Trophoblast cell (in vitro differentiated cells and primary cell): ENCODE measurements around the gene RALGAPA2.
A peak's percentile ranks its signal among the peaks of the same experiment; 100 is the strongest.

Experiments used
- DNase-seq, 2 donors: peaks; one replicate each; pipeline ENCODE4 v3.0.0-alpha.2; 2016
- H2AFZ ChIP-seq: 2 replicates; pipeline ENCODE4 v1.6.1; 2013; ENCODE audit warnings: low read length, moderate library complexity, mild to moderate bottlenecking; ENCODE audit not compliant: insufficient read depth, poor library complexity
- H2AK5ac ChIP-seq: 2 replicates; pipeline ENCODE4 v1.6.1; 2013; ENCODE audit warnings: mild to moderate bottlenecking, low read length
- H2BK120ac ChIP-seq: 2 replicates; pipeline ENCODE4 v1.6.1; 2013; ENCODE audit warnings: low read length, mild to moderate bottlenecking, moderate library complexity; ENCODE audit not compliant: insufficient read depth, poor library complexity
- H2BK12ac ChIP-seq: 2 replicates; pipeline ENCODE4 v1.6.1; 2013; ENCODE audit warnings: mild to moderate bottlenecking, low read length, moderate library complexity
- H2BK5ac ChIP-seq: 2 replicates; pipeline ENCODE4 v1.6.1; 2013; ENCODE audit warnings: low read length, low read depth, moderate library complexity, mild to moderate bottlenecking; ENCODE audit not compliant: poor library complexity
- H3K14ac ChIP-seq: 2 replicates; pipeline ENCODE4 v1.6.1; 2013; ENCODE audit warnings: mild to moderate bottlenecking, low read length
- H3K18ac ChIP-seq: 2 replicates; pipeline ENCODE4 v1.6.1; 2013; ENCODE audit warnings: mild to moderate bottlenecking, low read length
- H3K23ac ChIP-seq: 2 replicates; pipeline ENCODE4 v1.6.1; 2013; ENCODE audit warnings: low read length
- H3K27ac ChIP-seq: 2 replicates; pipeline ENCODE4 v1.5.1; 2013; ENCODE audit warnings: low read depth, mild to moderate bottlenecking, inconsistent platforms, low read length, moderate library complexity
- H3K27me3 ChIP-seq: 2 replicates; pipeline ENCODE4 v1.6.1; 2013; ENCODE audit warnings: inconsistent platforms, mild to moderate bottlenecking, low read length, moderate library complexity; ENCODE audit not compliant: insufficient read depth
- H3K36me3 ChIP-seq, 2 experiments: 1 replicate in 1 of 2; 2 replicates in 1 of 2; pipeline ENCODE4 v1.6.1; 2013; ENCODE audit warnings: low read length in 2 of 2, mild to moderate bottlenecking in 2 of 2, moderate library complexity in 1 of 2; ENCODE audit not compliant: insufficient read depth in 2 of 2, control insufficient read depth in 1 of 2
- H3K4ac ChIP-seq: 2 replicates; pipeline ENCODE4 v1.6.1; 2013; ENCODE audit warnings: low read depth, mild to moderate bottlenecking, low read length, moderate library complexity
- H3K4me1 ChIP-seq, 2 experiments: 1 replicate in 1 of 2; 2 replicates in 1 of 2; pipeline ENCODE4 v1.6.1; 2013; ENCODE audit warnings: low read length in 2 of 2, mild to moderate bottlenecking in 2 of 2, moderate library complexity in 1 of 2; ENCODE audit not compliant: insufficient read depth in 2 of 2, control insufficient read depth in 1 of 2
- H3K4me2 ChIP-seq: 2 replicates; pipeline ENCODE4 v1.6.1; 2013; ENCODE audit warnings: inconsistent platforms, mild to moderate bottlenecking, low read length, moderate library complexity
- H3K4me3 ChIP-seq: 2 replicates; pipeline ENCODE4 v1.5.1; 2013; ENCODE audit warnings: mild to moderate bottlenecking, low read depth, low read length, inconsistent platforms
- H3K79me1 ChIP-seq: one replicate; pipeline ENCODE4 v1.6.1; 2013; ENCODE audit warnings: low read length
- H3K79me2 ChIP-seq: 2 replicates; pipeline ENCODE4 v1.6.1; 2013; ENCODE audit warnings: low read length, mild to moderate bottlenecking; ENCODE audit not compliant: control insufficient read depth, insufficient read depth, poor library complexity
- H3K9ac ChIP-seq: 2 replicates; pipeline ENCODE4 v1.6.1; 2013; ENCODE audit warnings: mild to moderate bottlenecking, low read length
- H3K9me3 ChIP-seq: 2 replicates; pipeline ENCODE4 v1.6.1; 2013; ENCODE audit warnings: low read depth, mild to moderate bottlenecking, control low read depth, inconsistent platforms, low read length; ENCODE audit not compliant: insufficient read depth
- H4K12ac ChIP-seq: 2 replicates; pipeline ENCODE4 v1.6.1; 2013; ENCODE audit warnings: low read depth, mild to moderate bottlenecking, low read length, moderate library complexity
- H4K8ac ChIP-seq: 2 replicates; pipeline ENCODE4 v1.6.1; 2013; ENCODE audit warnings: low read depth, mild to moderate bottlenecking, low read length, moderate library complexity
- H4K91ac ChIP-seq: one replicate; pipeline ENCODE4 v1.6.1; 2013; ENCODE audit warnings: low read depth, mild to moderate bottlenecking, low read length, moderate library complexity
- WGBS: extraction: QIAGEN DNeasy Blood & Tissue Kit; methylation state at CpG from one replicate; pipeline ENCODE4 v1.1.7; 2013; ENCODE audit warnings: missing lambda C conversion rate; ENCODE audit not compliant: insufficient read length, insufficient coverage; ENCODE audit errors: extremely low coverage; 5-methylcytosine and 5-hydroxymethylcytosine counted together

RALGAPA2 gene

GRCh38 chr20:20664795-20665589, 47.5 kb downstream of the RALGAPA2 start:
- H3K79me1 ChIP-seq: no peaks in the 10 kb centered on the region
- no peaks in the 10 kb centered on the region for H3K9me3 ChIP-seq
- H3K18ac ChIP-seq: no peak overlapping the region
- H3K36me3 ChIP-seq: no peaks in the 10 kb centered on the region
- H4K8ac ChIP-seq: no peak overlapping the region
- no peak overlapping the region for H3K14ac ChIP-seq
- H3K27me3 ChIP-seq: no peaks in the 10 kb centered on the region
- no peak overlapping the region for H3K9ac ChIP-seq
- no peak overlapping the region for H2BK5ac ChIP-seq
- no peaks in the 10 kb centered on the region for H3K79me2 ChIP-seq
- no peak overlapping the region for H2BK12ac ChIP-seq
- WGBS: no CpG with 5 or more reads among the region's 2 CpGs
- H2AFZ ChIP-seq: no peak overlapping the region
- DNase-seq: peak; percentile 14 to 55
- no peak overlapping the region for H4K12ac ChIP-seq
- no peak overlapping the region for H2BK120ac ChIP-seq
- H3K23ac ChIP-seq: no peak overlapping the region
- no peak overlapping the region for H3K4me3 ChIP-seq
- H2AK5ac ChIP-seq: no peak overlapping the region
- H3K4ac ChIP-seq: no peak overlapping the region
- no peak overlapping the region for H4K91ac ChIP-seq
- H3K4me2 ChIP-seq: no peak overlapping the region
- no peaks in the 10 kb centered on the region for H3K4me1 ChIP-seq
- no peak overlapping the region for H3K27ac ChIP-seq

- H3K18ac ChIP-seq: no peak overlapping the region
- no peaks in the 10 kb centered on the region for H3K9me3 ChIP-seq
- WGBS: no CpG with 5 or more reads among the region's 3 CpGs
These were observed 48.6 kb downstream of the RALGAPA2 start for GRCh38 chr20:20663841-20664240.

DNA sequence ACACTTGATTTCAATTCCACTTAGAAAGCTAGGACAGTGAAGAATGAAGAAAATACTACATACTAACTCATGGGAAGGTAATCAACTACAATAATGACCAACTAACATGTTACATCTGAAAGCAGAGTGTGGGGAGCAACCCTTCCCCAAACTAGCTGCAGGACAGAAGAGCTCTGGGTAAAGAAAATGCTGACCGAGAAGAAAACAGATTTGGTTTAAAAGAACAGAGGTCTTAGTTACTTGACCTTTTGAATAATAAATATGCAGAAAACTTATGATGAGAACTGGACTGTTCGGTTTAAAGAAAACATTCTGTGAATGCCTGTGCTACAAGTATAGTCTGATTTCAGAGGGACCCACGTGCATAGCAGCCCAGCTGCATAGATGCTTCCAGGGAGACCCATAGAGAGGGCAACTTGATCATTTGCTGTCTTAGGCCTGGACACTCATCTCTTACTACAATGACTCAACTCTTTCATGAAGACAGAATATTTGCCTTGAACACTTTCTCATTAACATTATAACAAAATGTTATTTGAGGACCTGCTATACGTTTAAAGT, 53.5 kb downstream of the RALGAPA2 start:
- H3K4me1 ChIP-seq: no peaks in the 10 kb centered on the region
- no peak overlapping the region for H3K23ac ChIP-seq
- H2BK120ac ChIP-seq: no peak overlapping the region
- H3K27me3 ChIP-seq: no peaks in the 10 kb centered on the region
- H3K79me2 ChIP-seq: no peaks in the 10 kb centered on the region
- no peak overlapping the region for H4K8ac ChIP-seq
- H3K9me3 ChIP-seq: no peaks in the 10 kb centered on the region
- H2AK5ac ChIP-seq: no peak overlapping the region
- H3K4ac ChIP-seq: no peak overlapping the region
- no peak overlapping the region for H3K27ac ChIP-seq
- no peak overlapping the region for H2BK12ac ChIP-seq
- DNase-seq: no peak
- no peak overlapping the region for H3K14ac ChIP-seq
- H3K4me3 ChIP-seq: no peak overlapping the region
- no CpG with 5 or more reads among the region's 4 CpGs for WGBS
- H3K18ac ChIP-seq: no peak overlapping the region
- H2BK5ac ChIP-seq: no peak overlapping the region
- H3K9ac ChIP-seq: no peak overlapping the region
- no peak overlapping the region for H2AFZ ChIP-seq
- no peaks in the 10 kb centered on the region for H3K79me1 ChIP-seq
- H3K4me2 ChIP-seq: no peak overlapping the region
- peaks cover 0 to 2% of the 10 kb centered on the region in 2 experiments for H3K36me3 ChIP-seq
- no peak overlapping the region for H4K12ac ChIP-seq
- H4K91ac ChIP-seq: no peak overlapping the region

More at GRCh38 chr20:20663841-20664240, 48.6 kb downstream of the RALGAPA2 start:
- no peak overlapping the region for H3K14ac ChIP-seq
- H2AFZ ChIP-seq: no peak overlapping the region
- DNase-seq: no peak
- no peak overlapping the region for H3K23ac ChIP-seq
- no peak overlapping the region for H3K4ac ChIP-seq
- H2AK5ac ChIP-seq: no peak overlapping the region
- no peak overlapping the region for H4K12ac ChIP-seq
- H3K4me3 ChIP-seq: no peak overlapping the region
- no peak overlapping the region for H2BK5ac ChIP-seq
- H3K4me2 ChIP-seq: no peak overlapping the region
- no peaks in the 10 kb centered on the region for H3K79me2 ChIP-seq
- no peak overlapping the region for H4K8ac ChIP-seq
- no peak overlapping the region for H2BK12ac ChIP-seq
- H4K91ac ChIP-seq: no peak overlapping the region
- H3K79me1 ChIP-seq: no peaks in the 10 kb centered on the region
- no peaks in the 10 kb centered on the region for H3K36me3 ChIP-seq
- H3K9ac ChIP-seq: no peak overlapping the region
- no peak overlapping the region for H3K27ac ChIP-seq
- no peaks in the 10 kb centered on the region for H3K27me3 ChIP-seq
- no peaks in the 10 kb centered on the region for H3K4me1 ChIP-seq
- no peak overlapping the region for H2BK120ac ChIP-seq

GRCh38 chr20:20658123-20658522, 54.3 kb downstream of the RALGAPA2 start:
- H3K18ac ChIP-seq: no peak overlapping the region
- H3K79me2 ChIP-seq: no peaks in the 10 kb centered on the region
- DNase-seq: no peak
- no peak overlapping the region for H3K4me3 ChIP-seq
- no peaks in the 10 kb centered on the region for H3K4me1 ChIP-seq
- H3K9ac ChIP-seq: no peak overlapping the region
- H4K12ac ChIP-seq: no peak overlapping the region
- no peak overlapping the region for H3K14ac ChIP-seq
- no peak overlapping the region for H3K4ac ChIP-seq
- no peak overlapping the region for H3K27ac ChIP-seq
- H2BK12ac ChIP-seq: no peak overlapping the region
- no peaks in the 10 kb centered on the region for H3K27me3 ChIP-seq
- no peak overlapping the region for H2AFZ ChIP-seq
- H3K4me2 ChIP-seq: no peak overlapping the region
- H3K9me3 ChIP-seq: no peaks in the 10 kb centered on the region
- H3K36me3 ChIP-seq: peaks cover 0 to 2% of the 10 kb centered on the region in 2 experiments
- H2BK5ac ChIP-seq: no peak overlapping the region
- no peak overlapping the region for H4K8ac ChIP-seq
- no peaks in the 10 kb centered on the region for H3K79me1 ChIP-seq
- no peak overlapping the region for H4K91ac ChIP-seq
- no peak overlapping the region for H2BK120ac ChIP-seq
- no peak overlapping the region for H2AK5ac ChIP-seq
- H3K23ac ChIP-seq: no peak overlapping the region
